ENCODE results near the gene SPSB4.
"Not testable (repeated sequence)": the region's sequence is repeated elsewhere in the genome, so short reads cannot be mapped to it uniquely, and the experiment has no call there.

GRCh38 chr3:141017366-141018322, 33.5 kb upstream of the SPSB4 start:
- TF ChIP-seq EZH2phosphoT487 (IDR thresholded peaks at IDR 0.05; ENCODE audit: borderline replicate concordance, low read depth, low read length); CTCF (conservative IDR thresholded peaks at IDR 0.05; ENCODE audit: low read length): not testable (repeated sequence)
